Activated CD8-positive, alpha-beta T cell treated with anti-CD3 and anti-CD28 coated beads for 36 hours (primary cell): ENCODE measurements around the gene RALB. TPM values are rescaled to one million over a fixed set of nuclear protein-coding genes. Genes with fewer than 3 reads are reported as not detected.

Experiments
- ATAC-seq: fragments of 200-7000 bp; cut with Tn5 transposase; one replicate; pipeline ENCODE4 v1.10.0; 2021; ENCODE audit warnings: mild to moderate bottlenecking, moderate library complexity
- CTCF ChIA-PET: fragments of 350-600 bp; sonication (Branson Sonifier 250); formaldehyde crosslinking; loops from one replicate; lab custom pipeline; 2021; ENCODE audit warnings: antibody characterized with exemption; lab: Charles Lee
- POLR2A ChIA-PET: fragments of 350-600 bp; sonication (Branson Sonifier 250); formaldehyde crosslinking; loops from one replicate; lab custom pipeline; 2021; ENCODE audit warnings: antibody characterized with exemption; lab: Charles Lee
- DNase-seq: peaks from one replicate; pipeline ENCODE4 v3.0.0-alpha.2; 2020
- H3K27ac Mint-ChIP-seq: one replicate; pipeline ENCODE4 v1.8.0; 2021; ENCODE audit warnings: mild to moderate bottlenecking, mixed read lengths
- H3K27me3 Mint-ChIP-seq: one replicate; pipeline ENCODE4 v1.8.0; 2021; ENCODE audit warnings: mixed read lengths
- H3K36me3 Mint-ChIP-seq: one replicate; pipeline ENCODE4 v1.8.0; 2021; ENCODE audit warnings: low read depth, mixed read lengths
- H3K4me1 Mint-ChIP-seq: one replicate; pipeline ENCODE4 v1.8.0; 2021; ENCODE audit warnings: low read depth, mixed read lengths
- H3K4me3 Mint-ChIP-seq: one replicate; pipeline ENCODE4 v1.8.0; 2021; ENCODE audit warnings: mild to moderate bottlenecking, moderate library complexity, mixed read lengths
- H3K9me3 Mint-ChIP-seq: one replicate; pipeline ENCODE4 v1.8.0; 2021; ENCODE audit warnings: mixed read lengths
- intact Hi-C: fragments of 100-400 bp; cut with micrococcal nuclease; formaldehyde crosslinking; loops from one replicate; pipeline ENCODE4 v1.10.0; 2022
- total RNA-seq, 2 experiments: library from RNA; stranded (reverse); gene quantifications; one replicate each; pipeline ENCODE4 v1.2.3, GENCODE V29; 2021
- TF ChIP-seq, protein P1 (sequence below): fragments of 200-600 bp; IDR thresholded peaks from one replicate; pipeline ENCODE4 v1.8.0; 2022; ENCODE audit warnings: antibody characterized with exemption, mild to moderate bottlenecking

The RALB gene
- total RNA-seq, 2 experiments from 2014 or later, result 16.7 to 17.6 TPM

DNA sequence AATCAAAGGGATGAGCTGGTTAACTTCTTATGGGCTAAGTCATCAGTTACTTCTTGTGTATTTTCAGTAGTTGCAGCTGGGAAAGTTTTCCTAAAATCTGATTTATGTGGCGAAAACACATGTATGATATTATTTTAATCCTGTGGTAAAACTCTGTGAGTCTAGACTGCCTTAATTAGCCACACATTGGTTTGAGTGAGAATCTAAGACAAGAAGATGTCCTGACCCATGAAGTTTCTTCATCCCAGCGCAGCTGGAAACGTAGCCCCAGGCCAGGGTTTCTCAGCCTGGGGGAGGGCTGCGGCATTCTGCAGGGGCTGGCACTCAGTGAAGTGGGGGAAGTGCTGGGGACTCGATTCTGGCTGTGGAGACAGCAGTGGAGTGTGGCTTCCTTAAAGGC is 48.6 kb downstream of the RALB start:
- DNase-seq (no peak), ATAC-seq (no peak)
- Mint-ChIP-seq H3K4me1 (peaks cover 3% of the 10 kb centered on the region), H3K9me3 (no peaks in the 10 kb centered on the region), H3K27ac (no peak overlapping the region), H3K4me3 (no peak overlapping the region), H3K36me3 (no peaks in the 10 kb centered on the region), H3K27me3 (no peaks in the 10 kb centered on the region)
- TF ChIP-seq, protein P1, sequence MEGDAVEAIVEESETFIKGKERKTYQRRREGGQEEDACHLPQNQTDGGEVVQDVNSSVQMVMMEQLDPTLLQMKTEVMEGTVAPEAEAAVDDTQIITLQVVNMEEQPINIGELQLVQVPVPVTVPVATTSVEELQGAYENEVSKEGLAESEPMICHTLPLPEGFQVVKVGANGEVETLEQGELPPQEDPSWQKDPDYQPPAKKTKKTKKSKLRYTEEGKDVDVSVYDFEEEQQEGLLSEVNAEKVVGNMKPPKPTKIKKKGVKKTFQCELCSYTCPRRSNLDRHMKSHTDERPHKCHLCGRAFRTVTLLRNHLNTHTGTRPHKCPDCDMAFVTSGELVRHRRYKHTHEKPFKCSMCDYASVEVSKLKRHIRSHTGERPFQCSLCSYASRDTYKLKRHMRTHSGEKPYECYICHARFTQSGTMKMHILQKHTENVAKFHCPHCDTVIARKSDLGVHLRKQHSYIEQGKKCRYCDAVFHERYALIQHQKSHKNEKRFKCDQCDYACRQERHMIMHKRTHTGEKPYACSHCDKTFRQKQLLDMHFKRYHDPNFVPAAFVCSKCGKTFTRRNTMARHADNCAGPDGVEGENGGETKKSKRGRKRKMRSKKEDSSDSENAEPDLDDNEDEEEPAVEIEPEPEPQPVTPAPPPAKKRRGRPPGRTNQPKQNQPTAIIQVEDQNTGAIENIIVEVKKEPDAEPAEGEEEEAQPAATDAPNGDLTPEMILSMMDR, result no peak
- intact Hi-C loops, result no loop called here
- ChIA-PET POLR2A (interaction anchor here (0.7 kb wide), 1 partner anchor 10 kb away, joined by 3 read pairs; no protein-coding TSS in a partner anchor), CTCF (interaction anchor here (0.8 to 2.0 kb wide), 2 partner anchors 9 to 11 kb away, joined by 3 to 12 read pairs; no protein-coding TSS in a partner anchor)

DNA sequence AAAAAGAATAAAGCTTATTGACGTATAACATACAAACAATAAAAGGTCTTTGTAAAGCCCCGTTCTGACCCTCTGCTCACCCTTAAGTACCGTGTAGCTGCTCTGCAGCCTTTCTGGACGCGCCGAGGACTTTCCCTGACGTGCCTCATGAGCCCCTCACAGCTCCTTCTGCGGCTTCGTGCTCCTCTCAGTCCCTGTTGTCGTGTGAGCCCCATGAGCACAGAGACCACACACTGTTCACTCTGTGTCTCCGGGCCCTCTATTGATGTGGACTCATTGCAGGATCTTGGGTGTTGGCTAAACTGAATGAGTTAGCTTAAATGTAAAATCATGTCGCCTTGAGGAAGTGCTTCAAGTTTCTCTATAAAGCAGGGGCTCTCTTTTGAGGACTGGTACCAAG is 49.6 kb downstream of the RALB start:
- CTCF ChIA-PET, result interaction anchor here (0.7 to 2.8 kb wide), 4 partner anchors 9 to 127 kb away, joined by 3 to 9 read pairs (median 3); no protein-coding TSS in a partner anchor
- TF ChIP-seq, protein P1, result no peak
- no peak overlapping the region for H3K4me3 Mint-ChIP-seq
- no peak for DNase-seq
- ATAC-seq, result no peak
- intact Hi-C loops, result no loop called here
- H3K36me3 Mint-ChIP-seq, result no peaks in the 10 kb centered on the region
- no peaks in the 10 kb centered on the region for H3K27me3 Mint-ChIP-seq
- H3K9me3 Mint-ChIP-seq, result no peaks in the 10 kb centered on the region
- H3K4me1 Mint-ChIP-seq, result peaks cover 3% of the 10 kb centered on the region
- POLR2A ChIA-PET, result no interaction called here
- no peak overlapping the region for H3K27ac Mint-ChIP-seq

DNA sequence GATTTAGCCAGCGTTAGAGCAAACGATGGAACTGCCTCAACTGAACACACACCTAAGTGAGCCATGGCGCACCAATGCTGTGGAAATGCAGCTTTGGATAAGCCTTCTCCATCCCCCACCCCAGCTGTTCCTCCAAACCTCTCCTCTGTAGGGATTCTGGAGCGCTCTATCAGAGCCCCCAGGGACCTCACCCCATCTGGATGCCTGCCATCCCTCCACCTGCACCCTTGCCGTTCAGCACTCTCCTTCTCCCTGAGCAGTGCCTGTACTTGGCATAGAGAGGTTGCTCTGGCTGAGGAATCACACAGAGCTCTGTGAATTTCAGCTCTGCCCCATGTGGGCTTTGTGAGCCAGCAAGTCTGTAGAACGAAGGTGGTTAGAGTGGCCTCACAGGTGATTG is 50.5 kb downstream of the RALB start:
- ChIA-PET CTCF (interaction anchor here (1.2 to 2.8 kb wide), 4 partner anchors 9 to 193 kb away, joined by 3 to 9 read pairs (median 3); no protein-coding TSS in a partner anchor), POLR2A (no interaction called here)
- Mint-ChIP-seq H3K27ac (no peak overlapping the region), H3K36me3 (no peaks in the 10 kb centered on the region), H3K4me3 (no peak overlapping the region), H3K9me3 (no peaks in the 10 kb centered on the region), H3K27me3 (no peaks in the 10 kb centered on the region), H3K4me1 (peaks cover 3% of the 10 kb centered on the region)
- DNase-seq (no peak), ATAC-seq (no peak)
- intact Hi-C loops, result no loop called here
- TF ChIP-seq, protein P1, result no peak

DNA sequence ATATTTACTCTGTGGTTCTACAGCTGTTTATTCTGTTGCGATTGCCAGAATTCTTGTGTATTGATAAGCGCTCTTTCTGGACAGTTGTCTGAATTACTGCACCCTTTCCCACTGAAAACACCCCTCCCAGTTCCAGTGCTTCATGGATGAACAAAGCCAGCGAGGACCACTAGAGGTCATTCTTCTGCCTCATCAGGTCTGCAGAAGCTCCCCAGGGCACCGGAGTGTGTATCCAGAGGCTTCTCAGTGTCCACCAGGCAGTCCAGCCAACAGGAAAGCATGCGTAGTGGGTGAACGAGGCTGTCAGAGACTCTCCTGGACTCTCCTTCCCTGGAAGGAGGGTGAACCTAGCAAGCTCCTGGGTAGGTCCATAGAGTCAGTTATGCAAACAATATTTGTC is 52.6 kb downstream of the RALB start:
- Mint-ChIP-seq H3K36me3 (no peaks in the 10 kb centered on the region), H3K9me3 (no peaks in the 10 kb centered on the region), H3K4me3 (no peak overlapping the region), H3K4me1 (peaks cover 3% of the 10 kb centered on the region), H3K27ac (no peak overlapping the region), H3K27me3 (no peaks in the 10 kb centered on the region)
- no peak for ATAC-seq
- DNase-seq, result no peak
- POLR2A ChIA-PET, result no interaction called here
- TF ChIP-seq, protein P1, result no peak
- intact Hi-C loops, result no loop called here
- CTCF ChIA-PET, result interaction anchor here (1.0 kb wide), 1 partner anchor 79 kb away, joined by 3 read pairs; no protein-coding TSS in a partner anchor

DNA sequence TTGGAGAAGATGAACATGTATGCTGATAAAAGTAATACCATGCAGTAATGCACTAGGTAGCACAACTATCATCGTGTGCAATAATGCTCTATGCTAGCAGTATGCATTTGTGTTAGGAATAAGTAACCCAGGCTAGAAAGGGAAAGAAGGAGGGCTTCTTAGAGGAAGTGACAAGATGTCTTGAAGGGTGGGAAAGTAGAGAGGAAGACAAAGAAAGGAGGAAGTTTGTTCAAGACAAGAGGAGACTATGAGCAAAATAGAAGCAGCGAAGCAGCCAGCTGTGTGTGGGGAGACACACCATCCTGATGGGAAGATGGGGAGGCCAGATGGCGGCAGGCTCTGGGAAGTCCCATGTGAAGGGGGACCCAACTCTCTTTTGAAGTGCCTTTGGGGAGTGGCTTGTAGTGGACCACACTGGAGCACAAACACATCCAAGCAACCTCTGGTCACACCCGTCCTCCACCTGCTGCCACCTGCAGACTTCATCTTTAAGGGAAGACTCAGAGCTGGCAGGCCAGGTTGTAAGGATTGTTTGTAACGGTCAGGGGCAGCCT is 53.4 kb downstream of the RALB start:
- ChIA-PET POLR2A (no interaction called here), CTCF (no interaction called here)
- peaks cover 3% of the 10 kb centered on the region for H3K4me1 Mint-ChIP-seq
- no peak overlapping the region for H3K4me3 Mint-ChIP-seq
- DNase-seq (no peak), ATAC-seq (no peak)
- no peak overlapping the region for H3K27ac Mint-ChIP-seq
- intact Hi-C loops, result no loop called here
- H3K9me3 Mint-ChIP-seq, result no peaks in the 10 kb centered on the region
- TF ChIP-seq, protein P1, result no peak
- no peaks in the 10 kb centered on the region for H3K27me3 Mint-ChIP-seq
- no peaks in the 10 kb centered on the region for H3K36me3 Mint-ChIP-seq
